ENCODE measurements around the gene WNT16.
"Not testable (repeated sequence)": the region's sequence is repeated elsewhere in the genome, so short reads cannot be mapped to it uniquely, and the experiment has no call there.

The WNT16 gene

GRCh38 chr7:121307021-121307574, 21.7 kb upstream of the WNT16 start:
- FAIRE-seq = no peak

GRCh38 chr7:121313220-121313792, 15.5 kb upstream of the WNT16 start:
- no peak for FAIRE-seq

- no peak for FAIRE-seq
Measured at GRCh38 chr7:121313793-121314676, 14.8 kb upstream of the WNT16 start.

- not testable (repeated sequence) for FAIRE-seq
Measured at GRCh38 chr7:121315170-121315569, 13.6 kb upstream of the WNT16 start.

GRCh38 chr7:121322460-121322859, 6.3 kb upstream of the WNT16 start:
- no peak for FAIRE-seq

GRCh38 chr7:121323515-121324302, 5.1 kb upstream of the WNT16 start:
- FAIRE-seq = no peak

- FAIRE-seq = no peak
Measured at GRCh38 chr7:121327671-121328070, 1.1 kb upstream of the WNT16 start.

- no peak for FAIRE-seq
Measured at GRCh38 chr7:121329191-121330052, 622 bp downstream of the WNT16 start.

- no peak for FAIRE-seq
Measured at GRCh38 chr7:121330053-121330833, 1.4 kb downstream of the WNT16 start.

- no peak for FAIRE-seq
Measured at GRCh38 chr7:121331048-121331447, 2.2 kb downstream of the WNT16 start.

GRCh38 chr7:121331574-121331973, 2.8 kb downstream of the WNT16 start:
- no peak for FAIRE-seq

GRCh38 chr7:121334376-121334775, 5.6 kb downstream of the WNT16 start:
- FAIRE-seq = no peak

- FAIRE-seq = no peak
Measured at GRCh38 chr7:121334875-121335648, 6.3 kb downstream of the WNT16 start.

GRCh38 chr7:121336579-121336978, 7.8 kb downstream of the WNT16 start:
- FAIRE-seq = no peak

- no peak for FAIRE-seq
Measured at GRCh38 chr7:121337398-121337797, 8.6 kb downstream of the WNT16 start.

GRCh38 chr7:121339082-121339481, 10.3 kb downstream of the WNT16 start:
- FAIRE-seq = no peak

- no peak for FAIRE-seq
Measured at GRCh38 chr7:121341933-121342332, 13.1 kb downstream of the WNT16 start.

- FAIRE-seq = no peak
Measured at GRCh38 chr7:121342631-121343030, 13.8 kb downstream of the WNT16 start.

GRCh38 chr7:121343302-121343701, 14.5 kb downstream of the WNT16 start:
- no peak for FAIRE-seq

GRCh38 chr7:121344093-121344492, 15.3 kb downstream of the WNT16 start:
- no peak for FAIRE-seq

GRCh38 chr7:121344497-121344896, 15.7 kb downstream of the WNT16 start:
- no peak for FAIRE-seq

All from A204.1 (cell line).